ENCODE data around the gene PAM16.

DNA sequence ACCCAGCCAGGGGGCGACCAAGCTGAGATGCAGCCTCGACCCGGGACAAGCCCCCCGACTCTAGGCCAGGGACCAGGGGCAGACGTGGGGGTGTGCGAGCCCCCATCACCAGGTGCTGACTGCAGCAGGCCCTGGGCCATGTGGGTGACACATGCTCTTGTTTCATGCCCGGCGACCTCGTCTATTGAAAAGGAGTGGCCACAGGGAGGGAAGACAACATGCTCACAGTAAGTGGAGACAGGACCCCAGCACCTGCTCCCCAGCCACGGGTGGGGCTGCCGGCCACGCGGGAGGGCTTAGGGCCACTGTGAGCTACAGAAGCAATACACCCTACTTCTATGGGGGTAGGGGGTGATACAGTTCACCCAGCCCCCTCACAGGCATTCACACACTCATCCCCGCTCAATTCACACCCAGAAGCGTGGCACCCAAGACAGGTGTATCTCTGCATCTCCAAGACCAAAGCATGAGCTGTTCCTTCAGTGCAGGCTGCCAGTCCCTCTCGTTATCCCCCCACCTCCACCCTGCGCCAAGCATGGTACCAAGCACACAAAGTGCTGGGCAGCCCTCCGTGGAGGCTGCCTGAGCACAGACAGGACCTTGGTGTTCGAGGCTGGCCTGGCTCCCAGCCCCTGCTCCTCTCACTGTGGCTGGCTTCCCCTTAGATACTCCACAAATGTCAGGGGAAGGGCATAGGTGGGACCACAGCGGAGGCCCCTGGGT lies 34.1 kb upstream of the PAM16 start:
- TF ChIP-seq ZNF274 (IDR thresholded peaks at IDR 0.05; ENCODE audit: low read length) (no peak), ZNF274 (tag by site-specific recombination; IDR thresholded peaks at IDR 0.05; ENCODE audit: borderline replicate concordance) (no peak), PRDM1 (tag by site-specific recombination; IDR thresholded peaks at IDR 0.05) (no peak), SCRT2 (tag by site-specific recombination; IDR thresholded peaks at IDR 0.05) (no peak), ZNF707 (tag by site-specific recombination; IDR thresholded peaks at IDR 0.05) (no peak), ZNF223 (tag by site-specific recombination; IDR thresholded peaks at IDR 0.05) (no peak), ZNF843 (tag by site-specific recombination; IDR thresholded peaks at IDR 0.05) (no peak)
- TF ChIP-seq, protein P1, sequence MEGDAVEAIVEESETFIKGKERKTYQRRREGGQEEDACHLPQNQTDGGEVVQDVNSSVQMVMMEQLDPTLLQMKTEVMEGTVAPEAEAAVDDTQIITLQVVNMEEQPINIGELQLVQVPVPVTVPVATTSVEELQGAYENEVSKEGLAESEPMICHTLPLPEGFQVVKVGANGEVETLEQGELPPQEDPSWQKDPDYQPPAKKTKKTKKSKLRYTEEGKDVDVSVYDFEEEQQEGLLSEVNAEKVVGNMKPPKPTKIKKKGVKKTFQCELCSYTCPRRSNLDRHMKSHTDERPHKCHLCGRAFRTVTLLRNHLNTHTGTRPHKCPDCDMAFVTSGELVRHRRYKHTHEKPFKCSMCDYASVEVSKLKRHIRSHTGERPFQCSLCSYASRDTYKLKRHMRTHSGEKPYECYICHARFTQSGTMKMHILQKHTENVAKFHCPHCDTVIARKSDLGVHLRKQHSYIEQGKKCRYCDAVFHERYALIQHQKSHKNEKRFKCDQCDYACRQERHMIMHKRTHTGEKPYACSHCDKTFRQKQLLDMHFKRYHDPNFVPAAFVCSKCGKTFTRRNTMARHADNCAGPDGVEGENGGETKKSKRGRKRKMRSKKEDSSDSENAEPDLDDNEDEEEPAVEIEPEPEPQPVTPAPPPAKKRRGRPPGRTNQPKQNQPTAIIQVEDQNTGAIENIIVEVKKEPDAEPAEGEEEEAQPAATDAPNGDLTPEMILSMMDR (tag by site-specific recombination; IDR thresholded peaks at IDR 0.05), result no peak
- TF ChIP-seq, protein P2, sequence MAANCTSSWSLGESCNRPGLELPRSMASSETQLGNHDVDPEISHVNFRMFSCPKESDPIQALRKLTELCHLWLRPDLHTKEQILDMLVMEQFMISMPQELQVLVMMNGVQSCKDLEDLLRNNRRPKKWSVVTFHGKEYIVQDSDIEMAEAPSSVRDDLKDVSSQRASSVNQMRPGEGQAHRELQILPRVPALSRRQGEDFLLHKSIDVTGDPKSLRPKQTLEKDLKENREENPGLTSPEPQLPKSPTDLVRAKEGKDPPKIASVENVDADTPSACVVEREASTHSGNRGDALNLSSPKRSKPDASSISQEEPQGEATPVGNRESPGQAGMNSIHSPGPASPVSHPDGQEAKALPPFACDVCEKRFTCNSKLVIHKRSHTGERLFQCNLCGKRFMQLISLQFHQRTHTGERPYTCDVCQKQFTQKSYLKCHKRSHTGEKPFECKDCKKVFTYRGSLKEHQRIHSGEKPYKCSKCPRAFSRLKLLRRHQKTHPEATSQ (tag by site-specific recombination; IDR thresholded peaks at IDR 0.05), result no peak
